ENCODE data around the gene ADCYAP1R1. TPM values are rescaled to one million over a fixed set of nuclear protein-coding genes. Genes with fewer than 3 reads are reported as not detected.

Gene ADCYAP1R1
- total RNA-seq, 2 experiments from 2014 or later: not detected

GRCh38 chr7:31093282-31093681, 41.2 kb downstream of the ADCYAP1R1 start:
- H3K79me2 ChIP-seq (ENCODE audit: insufficient read depth, low read depth, low read length): no peaks in the 10 kb centered on the region
- no peaks in the 10 kb centered on the region for H3K36me3 ChIP-seq (ENCODE audit: insufficient read depth, low read length)
- intact Hi-C loops (cut with micrococcal nuclease; ENCODE audit: unreplicated experiment): no loop called here
- no peak overlapping the region for H3K27ac ChIP-seq (ENCODE audit: low read depth, low read length, poor library complexity, severe bottlenecking)
- CTCF ChIA-PET (ENCODE audit: unreplicated experiment): no interaction called here
- no peaks in the 10 kb centered on the region for H3K9me2 ChIP-seq (ENCODE audit: insufficient read depth, low read length)
- no peak for DNase-seq (ENCODE audit: low spot score)
- H3K4me2 ChIP-seq (ENCODE audit: low read length): no peak overlapping the region
- BruUV-seq (replicated peaks): no TSS peak
- H3K4me1 ChIP-seq (ENCODE audit: insufficient read depth, low read length, poor library complexity, severe bottlenecking): no peaks in the 10 kb centered on the region
- POLR2A ChIA-PET: interaction anchor here (0.7 kb wide), 1 partner anchor 73 kb away, joined by 4 read pairs; no protein-coding TSS in a partner anchor
- no peak overlapping the region for H2AFZ ChIP-seq (ENCODE audit: low read length)
- TF ChIP-seq CTCF (conservative IDR thresholded peaks at IDR 0.05; ENCODE audit: low read length) (no peak), EZH2phosphoT487 (IDR thresholded peaks at IDR 0.05; ENCODE audit: borderline replicate concordance, low read depth, low read length) (no peak)
- no peaks in the 10 kb centered on the region for H3K9me3 ChIP-seq (ENCODE audit: low read length)
- no peak overlapping the region for H3K4me3 ChIP-seq (ENCODE audit: low read depth, low read length, poor library complexity, severe bottlenecking)
- H4K20me1 ChIP-seq (ENCODE audit: insufficient read depth, low read length): no peaks in the 10 kb centered on the region

GRCh38 chr7:31094271-31094670, 42.2 kb downstream of the ADCYAP1R1 start:
- Histone ChIP-seq H3K9me2 (ENCODE audit: insufficient read depth, low read length) (no peaks in the 10 kb centered on the region), H4K20me1 (ENCODE audit: insufficient read depth, low read length) (no peaks in the 10 kb centered on the region), H3K36me3 (ENCODE audit: insufficient read depth, low read length) (no peaks in the 10 kb centered on the region), H3K27ac (ENCODE audit: low read depth, low read length, poor library complexity, severe bottlenecking) (no peak overlapping the region), H3K79me2 (ENCODE audit: insufficient read depth, low read depth, low read length) (no peaks in the 10 kb centered on the region), H3K9me3 (ENCODE audit: low read length) (no peaks in the 10 kb centered on the region), H3K4me1 (ENCODE audit: insufficient read depth, low read length, poor library complexity, severe bottlenecking) (no peaks in the 10 kb centered on the region), H3K4me3 (ENCODE audit: low read depth, low read length, poor library complexity, severe bottlenecking) (no peak overlapping the region), H3K4me2 (ENCODE audit: low read length) (no peak overlapping the region), H2AFZ (ENCODE audit: low read length) (no peak overlapping the region)
- TF ChIP-seq EZH2phosphoT487 (IDR thresholded peaks at IDR 0.05; ENCODE audit: borderline replicate concordance, low read depth, low read length): no peak
- no peak for TF ChIP-seq CTCF (conservative IDR thresholded peaks at IDR 0.05; ENCODE audit: low read length)
- intact Hi-C loops (cut with micrococcal nuclease; ENCODE audit: unreplicated experiment): no loop called here
- ChIA-PET POLR2A (interaction anchor here (0.5 to 0.8 kb wide), 2 partner anchors 11 to 26 kb away, joined by 3 to 5 read pairs; no protein-coding TSS in a partner anchor), CTCF (ENCODE audit: unreplicated experiment) (no interaction called here)
- no peak for DNase-seq (ENCODE audit: low spot score)
- no TSS peak for BruUV-seq (replicated peaks)

GRCh38 chr7:31095286-31096197, 43.4 kb downstream of the ADCYAP1R1 start:
- Histone ChIP-seq H2AFZ (ENCODE audit: low read length) (no peak overlapping the region), H3K4me2 (ENCODE audit: low read length) (no peak overlapping the region), H3K9me3 (ENCODE audit: low read length) (no peaks in the 10 kb centered on the region), H4K20me1 (ENCODE audit: insufficient read depth, low read length) (no peaks in the 10 kb centered on the region), H3K79me2 (ENCODE audit: insufficient read depth, low read depth, low read length) (no peaks in the 10 kb centered on the region), H3K4me1 (ENCODE audit: insufficient read depth, low read length, poor library complexity, severe bottlenecking) (no peaks in the 10 kb centered on the region), H3K36me3 (ENCODE audit: insufficient read depth, low read length) (no peaks in the 10 kb centered on the region), H3K9me2 (ENCODE audit: insufficient read depth, low read length) (no peaks in the 10 kb centered on the region), H3K4me3 (ENCODE audit: low read depth, low read length, poor library complexity, severe bottlenecking) (no peak overlapping the region), H3K27ac (ENCODE audit: low read depth, low read length, poor library complexity, severe bottlenecking) (no peak overlapping the region)
- DNase-seq (ENCODE audit: low spot score): no peak
- no TSS peak for BruUV-seq (replicated peaks)
- intact Hi-C loops (cut with micrococcal nuclease; ENCODE audit: unreplicated experiment): no loop called here
- TF ChIP-seq EZH2phosphoT487 (IDR thresholded peaks at IDR 0.05; ENCODE audit: borderline replicate concordance, low read depth, low read length) (no peak), CTCF (conservative IDR thresholded peaks at IDR 0.05; ENCODE audit: low read length) (no peak)
- CTCF ChIA-PET (ENCODE audit: unreplicated experiment): interaction anchor here (0.6 kb wide), 1 partner anchor 39 kb away, joined by 3 read pairs; no protein-coding TSS in a partner anchor
- POLR2A ChIA-PET: no interaction called here

Measured in OCI-LY7 (cell line).